Measurements from ENCODE around the gene ETV6.

- TF ChIP-seq CTCF (IDR thresholded peaks at IDR 0.05): no peak
- TF ChIP-seq POLR2A (IDR thresholded peaks at IDR 0.05): no peak
Measured at GRCh38 chr12:11939223-11939622, 289.7 kb downstream of the ETV6 start.

Data from uterus (tissue), 2 donors.